ENCODE data around the gene NUB1.

DNA sequence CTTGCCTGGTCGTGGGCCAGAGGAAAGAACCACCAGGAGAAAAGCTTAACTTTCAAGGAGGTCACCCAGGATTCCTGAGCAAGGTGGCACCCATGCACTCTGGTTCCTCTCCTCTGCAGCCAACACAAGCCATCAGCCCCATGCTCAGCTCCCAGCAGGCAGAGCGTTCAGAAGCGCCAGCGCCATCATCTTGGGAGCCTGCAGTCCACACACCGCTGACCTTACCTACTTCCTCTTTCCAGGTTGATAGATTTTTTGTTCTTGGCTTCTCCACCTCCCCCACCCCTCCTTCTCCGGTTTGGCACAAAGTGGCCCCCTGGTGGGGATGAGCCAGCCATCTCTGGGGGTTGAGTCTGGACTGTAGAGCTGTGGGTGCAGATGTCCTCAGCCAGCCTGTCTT, 69.9 kb downstream of the NUB1 start:
- TF ChIP-seq, protein P1, sequence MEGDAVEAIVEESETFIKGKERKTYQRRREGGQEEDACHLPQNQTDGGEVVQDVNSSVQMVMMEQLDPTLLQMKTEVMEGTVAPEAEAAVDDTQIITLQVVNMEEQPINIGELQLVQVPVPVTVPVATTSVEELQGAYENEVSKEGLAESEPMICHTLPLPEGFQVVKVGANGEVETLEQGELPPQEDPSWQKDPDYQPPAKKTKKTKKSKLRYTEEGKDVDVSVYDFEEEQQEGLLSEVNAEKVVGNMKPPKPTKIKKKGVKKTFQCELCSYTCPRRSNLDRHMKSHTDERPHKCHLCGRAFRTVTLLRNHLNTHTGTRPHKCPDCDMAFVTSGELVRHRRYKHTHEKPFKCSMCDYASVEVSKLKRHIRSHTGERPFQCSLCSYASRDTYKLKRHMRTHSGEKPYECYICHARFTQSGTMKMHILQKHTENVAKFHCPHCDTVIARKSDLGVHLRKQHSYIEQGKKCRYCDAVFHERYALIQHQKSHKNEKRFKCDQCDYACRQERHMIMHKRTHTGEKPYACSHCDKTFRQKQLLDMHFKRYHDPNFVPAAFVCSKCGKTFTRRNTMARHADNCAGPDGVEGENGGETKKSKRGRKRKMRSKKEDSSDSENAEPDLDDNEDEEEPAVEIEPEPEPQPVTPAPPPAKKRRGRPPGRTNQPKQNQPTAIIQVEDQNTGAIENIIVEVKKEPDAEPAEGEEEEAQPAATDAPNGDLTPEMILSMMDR (IDR thresholded peaks at IDR 0.05): no peak
- TF ChIP-seq POLR2AphosphoS5 (IDR thresholded peaks at IDR 0.05): no peak
- TF ChIP-seq POLR2A (IDR thresholded peaks at IDR 0.05): no peak
